Measurements from ENCODE around the gene SLC2A9. TPM values are rescaled to one million over a fixed set of nuclear protein-coding genes. Genes with fewer than 3 reads are reported as not detected.
"Not testable (repeated sequence)": the region's sequence is repeated elsewhere in the genome, so short reads cannot be mapped to it uniquely, and the experiment has no call there.

The SLC2A9 gene
- polyA plus RNA-seq, 3 donors from 2014 or later, result 1.4 to 2.3 TPM; not detected in 1

- Mint-ChIP-seq H3K36me3 (peaks cover 0 to 4% (median 0%) of the 10 kb centered on the region in 3 donors), H3K4me3 (no peak overlapping the region), H3K9me3 (no peaks in the 10 kb centered on the region), H3K27me3 (ENCODE audit: low read depth in 3 of 3) (peaks cover 0 to 4% (median 0%) of the 10 kb centered on the region in 3 donors), H3K27ac (no peak overlapping the region), H3K4me1 (peaks cover 2 to 8% of the 10 kb centered on the region in 2 donors)
- no peak for DNase-seq
Measured at GRCh38 chr4:9994246-9994847, 26.9 kb downstream of the SLC2A9 start.

- Mint-ChIP-seq H3K4me3 (no peak overlapping the region), H3K36me3 (no peaks in the 10 kb centered on the region), H3K27ac (no peak overlapping the region), H3K4me1 (peaks cover 2 to 8% of the 10 kb centered on the region in 2 donors), H3K9me3 (peaks cover 0 to under 1% (median 0%) of the 10 kb centered on the region in 6 donors), H3K27me3 (ENCODE audit: low read depth in 3 of 3) (no peaks in the 10 kb centered on the region)
- no peak for DNase-seq
Measured at GRCh38 chr4:9989918-9990635, 31.2 kb downstream of the SLC2A9 start.

- Mint-ChIP-seq H3K9me3 (peaks cover 0 to 2% (median 0%) of the 10 kb centered on the region in 6 donors), H3K27me3 (ENCODE audit: low read depth in 3 of 3) (no peaks in the 10 kb centered on the region), H3K27ac (no peak overlapping the region), H3K4me1 (peaks cover 0 to under 1% of the 10 kb centered on the region in 2 donors), H3K36me3 (no peaks in the 10 kb centered on the region), H3K4me3 (no peak overlapping the region)
- DNase-seq, result no peak
Measured at GRCh38 chr4:9988933-9989332, 32.4 kb downstream of the SLC2A9 start.

DNA sequence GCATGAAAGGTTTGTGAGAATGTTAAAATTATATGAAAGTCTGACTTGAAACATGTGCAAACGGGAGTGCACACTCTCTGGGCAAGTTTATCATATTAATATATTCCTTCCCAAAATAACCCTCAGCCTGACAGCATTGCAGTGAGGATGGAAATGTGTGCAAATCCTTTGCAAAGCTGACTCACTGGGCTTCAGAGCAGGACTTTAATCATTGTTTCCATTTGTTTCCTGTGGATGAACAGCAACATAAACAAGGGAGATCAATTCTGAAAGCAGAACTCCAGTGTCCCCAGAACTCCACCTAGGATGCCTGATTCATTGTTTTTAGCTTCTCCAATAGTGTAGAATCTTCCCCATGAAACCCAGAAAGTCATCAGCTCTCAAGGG is 32.9 kb downstream of the SLC2A9 start:
- H3K27me3 Mint-ChIP-seq (ENCODE audit: low read depth in 3 of 3), result no peaks in the 10 kb centered on the region
- H3K4me1 Mint-ChIP-seq, result no peaks in the 10 kb centered on the region
- peaks cover 0 to 2% (median 0%) of the 10 kb centered on the region in 6 donors for H3K9me3 Mint-ChIP-seq
- DNase-seq, result no peak
- no peak overlapping the region for H3K4me3 Mint-ChIP-seq
- H3K27ac Mint-ChIP-seq, result no peak overlapping the region
- no peaks in the 10 kb centered on the region for H3K36me3 Mint-ChIP-seq

DNA sequence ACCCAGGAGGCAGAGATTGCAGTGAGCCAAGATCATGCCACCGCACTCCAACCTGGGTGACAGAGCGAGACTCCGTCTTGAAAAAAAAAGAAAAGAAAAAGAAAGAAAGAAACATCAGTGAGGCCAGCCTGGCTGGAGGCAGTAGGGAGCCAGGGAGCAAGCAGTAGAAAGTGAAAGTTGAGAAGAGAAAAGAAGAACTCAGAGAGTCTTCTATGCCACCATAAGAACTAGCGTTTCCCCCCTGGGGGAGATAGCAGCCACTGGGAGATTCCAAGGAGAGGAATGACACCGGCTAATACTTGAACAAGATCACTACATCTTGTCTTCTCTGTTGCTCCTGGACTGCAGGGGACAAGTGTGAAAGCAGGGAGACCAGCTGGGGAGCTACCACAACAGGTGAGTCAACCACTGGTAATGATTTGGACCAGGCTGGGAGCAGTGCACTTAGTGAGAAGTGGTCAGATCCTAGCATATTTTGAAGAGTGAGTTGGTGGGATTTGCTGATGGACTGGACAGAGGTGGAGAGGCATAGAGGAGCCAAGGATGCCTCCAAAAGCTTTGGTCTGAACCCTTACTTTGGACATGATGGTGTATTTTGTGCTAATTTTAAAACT is 33.4 kb downstream of the SLC2A9 start:
- Mint-ChIP-seq H3K27me3 (ENCODE audit: low read depth in 3 of 3) (no peaks in the 10 kb centered on the region), H3K4me3 (no peak overlapping the region), H3K9me3 (peaks cover 0 to 2% (median 0%) of the 10 kb centered on the region in 6 donors), H3K36me3 (no peaks in the 10 kb centered on the region), H3K27ac (no peak overlapping the region), H3K4me1 (no peaks in the 10 kb centered on the region)
- DNase-seq, result no peak

DNA sequence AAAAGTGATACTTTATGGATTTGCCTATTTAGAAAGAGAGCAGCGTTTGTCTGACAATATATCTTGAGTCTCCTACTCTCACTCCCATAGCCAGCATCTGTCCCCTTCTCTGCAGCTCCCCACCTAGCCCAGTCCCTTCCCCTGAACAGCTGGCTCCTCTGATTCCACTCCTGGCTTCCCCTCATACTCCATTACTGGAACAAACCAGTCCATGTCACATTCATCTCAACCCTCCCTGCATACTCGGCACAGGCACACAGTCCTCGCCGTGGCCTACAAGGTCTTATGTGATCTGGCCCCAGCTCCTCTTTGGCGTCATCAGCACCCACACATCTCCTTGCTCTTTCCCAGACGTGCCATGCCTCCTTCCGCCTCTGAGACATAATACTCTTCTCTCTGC is 36.7 kb downstream of the SLC2A9 start:
- no peak overlapping the region for H3K4me3 Mint-ChIP-seq
- H3K36me3 Mint-ChIP-seq, result peaks cover 0 to 4% (median 0%) of the 10 kb centered on the region in 3 donors
- no peak for DNase-seq
- H3K27ac Mint-ChIP-seq, result peak overlapping the region in 1 of 6 donors; percentile 3
- H3K27me3 Mint-ChIP-seq (ENCODE audit: low read depth in 3 of 3), result no peaks in the 10 kb centered on the region
- peaks cover 0 to 10% (median 0%) of the 10 kb centered on the region in 6 donors for H3K9me3 Mint-ChIP-seq
- H3K4me1 Mint-ChIP-seq, result no peaks in the 10 kb centered on the region

DNA sequence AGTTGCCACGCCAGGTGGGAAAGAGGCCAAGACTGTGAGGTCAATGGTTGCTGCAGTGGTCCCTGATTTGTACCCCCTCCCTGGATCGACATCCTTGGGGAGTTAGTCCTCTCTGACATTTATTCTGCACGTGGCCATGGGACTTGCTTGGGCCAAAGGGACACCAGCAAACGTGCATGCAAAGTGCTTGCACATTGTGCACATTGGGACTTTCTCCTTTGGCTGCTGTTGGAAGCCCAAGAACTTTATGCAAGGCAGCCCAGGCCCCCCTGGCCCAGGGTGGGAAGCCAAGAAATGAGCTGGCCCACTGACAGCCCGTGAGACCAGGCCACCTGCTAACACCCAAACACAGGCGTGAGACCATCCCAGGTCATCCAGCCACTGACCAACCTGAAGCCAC is 38.1 kb downstream of the SLC2A9 start:
- Mint-ChIP-seq H3K4me1 (no peaks in the 10 kb centered on the region), H3K4me3 (no peak overlapping the region), H3K27ac (no peak overlapping the region), H3K9me3 (peaks cover 0 to 10% (median 0%) of the 10 kb centered on the region in 6 donors), H3K27me3 (ENCODE audit: low read depth in 3 of 3) (no peaks in the 10 kb centered on the region), H3K36me3 (peaks cover 0 to 4% (median 0%) of the 10 kb centered on the region in 3 donors)
- DNase-seq, result no peak

DNA sequence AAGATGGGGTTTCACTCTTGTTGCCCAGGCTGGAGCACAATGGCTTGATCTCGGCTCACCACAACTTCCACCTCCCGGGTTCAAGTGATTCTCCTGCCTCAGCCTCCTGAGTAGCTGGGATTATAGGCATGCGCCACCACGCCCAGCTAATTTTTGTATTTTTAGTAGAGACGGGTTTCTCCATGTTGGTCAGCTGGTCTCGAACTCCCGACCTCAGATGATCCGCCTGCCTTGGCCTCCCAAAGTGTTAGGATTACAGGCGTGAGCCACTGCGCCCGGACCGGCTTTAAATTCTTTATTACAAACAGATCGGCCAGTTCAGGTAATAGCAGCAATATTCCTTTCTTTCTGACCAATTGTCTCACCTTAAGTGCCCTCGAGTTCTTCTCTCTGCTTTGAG is 39.4 kb downstream of the SLC2A9 start:
- H3K9me3 Mint-ChIP-seq; H3K4me3 Mint-ChIP-seq; DNase-seq; H3K27ac Mint-ChIP-seq; H3K36me3 Mint-ChIP-seq; H3K4me1 Mint-ChIP-seq; H3K27me3 Mint-ChIP-seq (ENCODE audit: low read depth in 3 of 3): not testable (repeated sequence)

DNA sequence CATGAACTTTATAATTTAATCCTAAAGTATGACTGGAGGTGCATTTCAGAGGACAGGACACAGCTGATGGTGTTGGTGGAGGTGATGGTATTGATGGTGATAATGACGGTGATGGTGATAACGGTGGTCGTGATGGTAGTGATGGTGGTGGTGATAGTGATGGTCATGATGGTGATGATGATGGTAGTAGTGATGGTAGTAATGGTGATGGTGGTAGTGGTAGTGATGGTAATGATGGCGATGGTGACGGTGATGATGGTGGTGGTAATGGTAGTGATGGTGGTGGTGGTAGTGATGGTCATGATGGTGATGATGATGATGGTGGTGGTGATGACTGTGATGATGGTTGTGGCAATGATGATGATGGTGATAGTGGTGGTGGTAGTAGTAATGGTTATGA is 40.4 kb downstream of the SLC2A9 start:
- Mint-ChIP-seq H3K9me3 (peaks cover 0 to 10% (median 0%) of the 10 kb centered on the region in 6 donors), H3K27ac (no peak overlapping the region), H3K4me1 (no peaks in the 10 kb centered on the region), H3K36me3 (peaks cover 0 to 4% (median 0%) of the 10 kb centered on the region in 3 donors), H3K27me3 (ENCODE audit: low read depth in 3 of 3) (peaks cover 2 to 4% (median 3%) of the 10 kb centered on the region in 3 donors), H3K4me3 (no peak overlapping the region)
- DNase-seq, result no peak

- Mint-ChIP-seq H3K27me3 (ENCODE audit: low read depth in 3 of 3) (peaks cover 2 to 5% (median 3%) of the 10 kb centered on the region in 3 donors), H3K4me1 (no peaks in the 10 kb centered on the region)
- DNase-seq, result no peak
Measured at GRCh38 chr4:9979101-9979701, 42.1 kb downstream of the SLC2A9 start.

GRCh38 chr4:9977518-9978031 is 43.7 kb downstream of the SLC2A9 start:
- H3K36me3 Mint-ChIP-seq, result peaks cover 0 to 8% (median 6%) of the 10 kb centered on the region in 3 donors
- H3K4me1 Mint-ChIP-seq, result no peaks in the 10 kb centered on the region
- H3K27ac Mint-ChIP-seq, result no peak overlapping the region
- H3K27me3 Mint-ChIP-seq (ENCODE audit: low read depth in 3 of 3), result peaks cover 2 to 5% (median 5%) of the 10 kb centered on the region in 3 donors
- H3K4me3 Mint-ChIP-seq, result no peak overlapping the region
- H3K9me3 Mint-ChIP-seq, result peaks cover 0 to 16% (median 4%) of the 10 kb centered on the region in 6 donors
- no peak for DNase-seq

More at GRCh38 chr4:9979101-9979701, 42.1 kb downstream of the SLC2A9 start:
- no peak overlapping the region for H3K4me3 Mint-ChIP-seq
- peaks cover 0 to 10% (median 0%) of the 10 kb centered on the region in 6 donors for H3K9me3 Mint-ChIP-seq
- peaks cover 0 to 4% (median 0%) of the 10 kb centered on the region in 3 donors for H3K36me3 Mint-ChIP-seq
- no peak overlapping the region for H3K27ac Mint-ChIP-seq

DNA sequence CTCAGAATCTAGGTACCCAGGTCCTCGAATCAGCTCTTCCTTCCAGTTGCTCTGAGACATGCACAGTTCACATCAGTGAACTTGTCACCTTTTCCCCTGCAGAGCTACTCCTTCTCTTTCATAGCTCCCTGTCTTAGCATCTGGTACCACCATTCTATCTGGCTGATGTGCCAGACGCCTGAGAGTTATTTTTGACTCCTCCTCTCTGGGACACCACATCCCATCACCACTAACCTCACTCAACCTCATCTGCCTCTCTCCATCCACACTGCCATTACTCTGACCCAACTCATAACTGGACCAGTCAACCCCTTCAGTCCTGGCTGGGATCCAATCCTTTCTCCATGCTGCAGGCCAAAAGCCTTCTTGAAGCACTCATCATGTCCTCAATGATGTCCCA is 44.5 kb downstream of the SLC2A9 start:
- DNase-seq, result no peak
- H3K9me3 Mint-ChIP-seq, result peaks cover 0 to 12% (median 4%) of the 10 kb centered on the region in 6 donors
- peaks cover 0 to 8% (median 6%) of the 10 kb centered on the region in 3 donors for H3K36me3 Mint-ChIP-seq
- peaks cover 2 to 5% (median 5%) of the 10 kb centered on the region in 3 donors for H3K27me3 Mint-ChIP-seq (ENCODE audit: low read depth in 3 of 3)
- no peak overlapping the region for H3K4me3 Mint-ChIP-seq
- H3K27ac Mint-ChIP-seq, result peak overlapping the region in 1 of 6 donors; percentile 0
- no peaks in the 10 kb centered on the region for H3K4me1 Mint-ChIP-seq

GRCh38 chr4:9976293-9976692 is 45.0 kb downstream of the SLC2A9 start:
- no peak overlapping the region for H3K4me3 Mint-ChIP-seq
- peaks cover 0 to 8% (median 6%) of the 10 kb centered on the region in 3 donors for H3K36me3 Mint-ChIP-seq
- H3K27me3 Mint-ChIP-seq (ENCODE audit: low read depth in 3 of 3), result peaks cover 2 to 5% (median 5%) of the 10 kb centered on the region in 3 donors

More at GRCh38 chr4:9976293-9976692, 45.0 kb downstream of the SLC2A9 start:
- DNase-seq, result no peak
- H3K27ac Mint-ChIP-seq, result no peak overlapping the region
- no peaks in the 10 kb centered on the region for H3K4me1 Mint-ChIP-seq
- peaks cover 0 to 12% (median 4%) of the 10 kb centered on the region in 6 donors for H3K9me3 Mint-ChIP-seq

All from immature natural killer cell (primary cell).